ENCODE results near the gene ITGB1BP1.

ITGB1BP1 gene

GRCh38 chr2:9379391-9379755 lies 44.0 kb downstream of the ITGB1BP1 start:
- no peak overlapping the region for H3K27ac ChIP-seq (replicated peaks)
- DNase-seq (ENCODE audit: low read depth in 1 of 2, low spot score in 1 of 2): no peak
- no peak for TF ChIP-seq POLR2AphosphoS5 (IDR thresholded peaks at IDR 0.05; ENCODE audit: low read depth)
- no peak overlapping the region for H3K4me3 ChIP-seq (replicated peaks; ENCODE audit: insufficient read depth, low read length)
- H3K27me3 ChIP-seq (ENCODE audit: insufficient read depth, poor library complexity, severe bottlenecking): peaks cover 3% of the 10 kb centered on the region

DNA sequence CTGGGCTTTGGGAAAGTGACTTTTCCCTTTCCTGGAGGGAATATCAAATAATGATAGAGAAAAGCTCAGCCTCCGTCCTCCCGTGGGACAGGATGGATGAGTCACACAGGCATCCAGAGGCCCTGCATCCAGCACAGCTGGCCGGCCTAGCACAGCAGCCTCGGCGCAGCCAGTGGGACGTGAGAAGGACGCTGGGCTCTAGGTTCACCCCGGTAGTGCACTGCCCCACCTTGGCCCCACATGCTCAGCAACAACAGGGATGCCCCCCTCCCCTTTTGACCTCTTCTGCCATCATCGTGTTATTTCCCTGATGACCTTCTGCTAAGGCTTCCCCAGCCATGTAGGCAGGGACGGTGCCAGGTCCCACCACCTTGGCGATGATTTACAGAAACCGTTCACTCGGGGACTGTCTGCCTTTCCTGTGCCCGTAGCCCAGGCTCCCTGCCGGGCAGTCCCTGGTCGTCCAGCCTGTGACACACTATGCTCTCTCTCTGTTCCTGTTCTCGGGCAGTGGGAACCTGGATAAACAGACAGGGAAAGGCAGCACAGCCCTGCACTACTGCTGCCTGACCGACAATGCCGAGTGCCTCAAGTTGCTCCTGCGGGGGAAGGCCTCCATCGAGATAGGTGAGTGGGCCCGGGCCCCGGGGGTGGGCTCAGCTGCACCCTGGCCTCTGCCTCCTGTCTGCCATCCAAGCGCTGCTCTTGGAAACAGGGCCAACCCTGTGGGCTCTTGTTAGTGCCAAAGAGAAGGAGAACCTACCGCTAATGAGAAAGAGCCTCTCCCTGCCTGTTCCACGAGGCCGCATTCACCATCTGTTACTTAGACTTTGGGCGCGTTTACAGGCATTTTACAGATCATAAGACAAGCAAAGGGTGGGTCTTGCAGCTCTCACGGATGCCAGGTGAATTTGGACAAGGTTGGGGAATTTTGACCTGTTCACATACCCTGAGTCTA lies 44.6 kb downstream of the ITGB1BP1 start:
- Histone ChIP-seq H3K4me3 (replicated peaks; ENCODE audit: insufficient read depth, low read length) (no peak overlapping the region), H3K27ac (replicated peaks) (no peak overlapping the region), H3K27me3 (ENCODE audit: insufficient read depth, poor library complexity, severe bottlenecking) (peaks cover 3% of the 10 kb centered on the region)
- no peak for DNase-seq (ENCODE audit: low read depth in 1 of 2, low spot score in 1 of 2)
- TF ChIP-seq SPI1 (IDR thresholded peaks at IDR 0.05; ENCODE audit: borderline replicate concordance, low read depth): no peak

DNA sequence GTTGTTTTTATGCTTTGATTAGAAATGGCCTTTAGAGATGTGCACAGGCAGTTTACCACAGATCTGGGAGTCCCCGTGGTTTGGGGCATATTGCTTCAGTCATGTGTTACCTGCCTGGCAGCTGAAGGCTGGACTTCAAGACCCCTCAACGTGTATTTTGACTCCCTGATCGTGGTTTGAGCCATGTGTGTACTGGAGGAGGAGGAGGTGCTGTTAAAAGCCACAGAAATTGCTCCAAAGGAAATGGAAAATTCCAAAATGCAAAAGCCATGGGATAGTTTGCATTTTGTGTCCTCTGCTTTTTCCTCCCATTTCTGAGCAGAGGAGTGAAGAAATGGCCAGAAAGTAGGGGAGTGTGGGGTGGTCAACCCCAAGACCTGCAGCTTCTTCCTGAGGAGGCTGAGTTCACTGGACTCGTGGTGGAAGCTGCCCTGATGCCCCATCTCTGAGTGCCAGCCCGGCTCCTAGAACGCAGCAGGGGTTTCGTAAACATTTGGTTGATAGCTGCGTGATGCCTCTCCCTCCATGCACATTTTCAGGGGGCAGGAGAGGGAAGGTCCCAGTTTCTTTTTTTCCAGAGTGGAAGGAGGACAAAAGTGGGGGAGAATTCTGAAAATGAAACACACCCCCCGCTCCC lies 45.7 kb downstream of the ITGB1BP1 start:
- no peak for TF ChIP-seq SPI1 (IDR thresholded peaks at IDR 0.05; ENCODE audit: borderline replicate concordance, low read depth)
- TF ChIP-seq, protein P1, sequence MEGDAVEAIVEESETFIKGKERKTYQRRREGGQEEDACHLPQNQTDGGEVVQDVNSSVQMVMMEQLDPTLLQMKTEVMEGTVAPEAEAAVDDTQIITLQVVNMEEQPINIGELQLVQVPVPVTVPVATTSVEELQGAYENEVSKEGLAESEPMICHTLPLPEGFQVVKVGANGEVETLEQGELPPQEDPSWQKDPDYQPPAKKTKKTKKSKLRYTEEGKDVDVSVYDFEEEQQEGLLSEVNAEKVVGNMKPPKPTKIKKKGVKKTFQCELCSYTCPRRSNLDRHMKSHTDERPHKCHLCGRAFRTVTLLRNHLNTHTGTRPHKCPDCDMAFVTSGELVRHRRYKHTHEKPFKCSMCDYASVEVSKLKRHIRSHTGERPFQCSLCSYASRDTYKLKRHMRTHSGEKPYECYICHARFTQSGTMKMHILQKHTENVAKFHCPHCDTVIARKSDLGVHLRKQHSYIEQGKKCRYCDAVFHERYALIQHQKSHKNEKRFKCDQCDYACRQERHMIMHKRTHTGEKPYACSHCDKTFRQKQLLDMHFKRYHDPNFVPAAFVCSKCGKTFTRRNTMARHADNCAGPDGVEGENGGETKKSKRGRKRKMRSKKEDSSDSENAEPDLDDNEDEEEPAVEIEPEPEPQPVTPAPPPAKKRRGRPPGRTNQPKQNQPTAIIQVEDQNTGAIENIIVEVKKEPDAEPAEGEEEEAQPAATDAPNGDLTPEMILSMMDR (IDR thresholded peaks at IDR 0.05; ENCODE audit: insufficient read depth, low read length): no peak
- H3K4me3 ChIP-seq (replicated peaks; ENCODE audit: insufficient read depth, low read length): no peak overlapping the region
- no peak for DNase-seq (ENCODE audit: low read depth in 1 of 2, low spot score in 1 of 2)
- peaks cover 3% of the 10 kb centered on the region for H3K27me3 ChIP-seq (ENCODE audit: insufficient read depth, poor library complexity, severe bottlenecking)
- H3K27ac ChIP-seq (replicated peaks): no peak overlapping the region

- no peak overlapping the region for H3K27ac ChIP-seq (replicated peaks)
- H3K4me3 ChIP-seq (replicated peaks; ENCODE audit: insufficient read depth, low read length): no peak overlapping the region
- H3K27me3 ChIP-seq (ENCODE audit: insufficient read depth, poor library complexity, severe bottlenecking): peaks cover 3% of the 10 kb centered on the region
- no peak for DNase-seq (ENCODE audit: low read depth in 1 of 2, low spot score in 1 of 2)
- TF ChIP-seq SPI1 (IDR thresholded peaks at IDR 0.05; ENCODE audit: borderline replicate concordance, low read depth) (no peak), GABPA (IDR thresholded peaks at IDR 0.05; ENCODE audit: low read depth) (no peak), REST (IDR thresholded peaks at IDR 0.05; ENCODE audit: insufficient replicate concordance, low read depth) (no peak), POLR2AphosphoS5 (IDR thresholded peaks at IDR 0.05; ENCODE audit: low read depth) (no peak)
- TF ChIP-seq, protein P1 (IDR thresholded peaks at IDR 0.05; ENCODE audit: insufficient read depth, low read length): no peak
Observed at GRCh38 chr2:9375857-9376428, 47.4 kb downstream of the ITGB1BP1 start.

DNA sequence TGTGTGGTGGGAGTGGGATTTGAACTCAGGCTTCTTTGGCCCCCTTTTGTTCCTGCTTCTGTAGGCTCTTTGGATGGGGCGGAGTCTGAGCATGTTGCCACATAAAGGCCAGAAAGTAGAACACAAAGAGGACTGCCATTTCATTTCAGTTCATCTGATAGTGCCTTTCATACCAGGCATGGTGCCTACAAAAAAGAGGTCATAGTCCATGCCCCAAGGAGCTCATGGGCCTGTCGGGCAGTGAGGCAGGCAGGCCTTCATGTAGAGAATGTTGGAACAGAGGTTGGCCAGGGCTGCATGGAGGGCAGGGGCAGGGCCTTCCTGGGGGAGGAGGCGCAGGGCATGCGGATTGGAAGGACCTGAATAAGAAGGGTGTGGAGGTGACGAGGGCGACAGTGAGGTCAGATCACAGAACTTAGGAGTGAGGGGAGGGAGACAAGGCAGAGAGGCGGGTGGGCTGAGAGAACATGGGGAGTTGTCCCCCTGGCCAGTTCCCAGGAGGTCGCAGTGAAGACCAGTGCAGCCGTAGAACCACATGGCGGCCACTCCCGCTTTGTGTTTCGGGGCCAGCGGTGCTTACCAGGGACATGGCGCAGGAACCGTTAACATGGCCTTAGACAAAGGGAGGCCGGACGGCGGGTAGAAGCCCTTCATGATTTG lies 49.1 kb downstream of the ITGB1BP1 start:
- H3K27me3 ChIP-seq (ENCODE audit: insufficient read depth, poor library complexity, severe bottlenecking): peaks cover 3% of the 10 kb centered on the region
- no peak overlapping the region for H3K27ac ChIP-seq (replicated peaks)
- no peak for TF ChIP-seq POLR2AphosphoS5 (IDR thresholded peaks at IDR 0.05; ENCODE audit: low read depth)
- TF ChIP-seq GABPA (IDR thresholded peaks at IDR 0.05; ENCODE audit: low read depth): no peak
- TF ChIP-seq REST (IDR thresholded peaks at IDR 0.05; ENCODE audit: insufficient replicate concordance, low read depth): no peak
- DNase-seq (ENCODE audit: low read depth in 1 of 2, low spot score in 1 of 2): no peak
- H3K4me3 ChIP-seq (replicated peaks; ENCODE audit: insufficient read depth, low read length): no peak overlapping the region

Data from HL-60 (cell line).